ENCODE data around the gene ERICH6B. TPM values are rescaled to one million over a fixed set of nuclear protein-coding genes. Genes with fewer than 3 reads are reported as not detected.

Gene ERICH6B
- total RNA-seq, 1 donor from 2014 or later, result not detected

DNA sequence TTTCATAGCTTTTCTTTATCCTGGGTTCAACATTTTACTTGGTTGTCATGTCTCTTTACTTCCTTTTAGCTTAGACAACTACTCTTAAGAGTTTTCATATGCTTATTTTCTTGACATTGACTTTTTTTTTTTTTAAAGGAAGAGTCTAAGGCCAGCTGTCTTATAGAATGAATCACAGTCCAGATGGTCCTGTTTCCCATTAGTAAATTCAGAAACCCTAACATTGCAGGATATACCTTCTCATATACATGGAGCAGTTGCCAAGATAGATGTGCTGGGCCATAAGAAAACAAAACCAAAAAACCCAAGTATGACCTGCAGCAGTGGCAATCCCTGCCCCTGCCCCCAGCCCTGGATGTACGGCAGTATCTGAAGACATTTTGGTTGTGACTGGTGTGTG lies 78.0 kb downstream of the ERICH6B start:
- Mint-ChIP-seq H3K4me3 (ENCODE audit: low read depth) (no peak overlapping the region), H3K4me1 (ENCODE audit: low read depth) (no peaks in the 10 kb centered on the region), H3K9me3 (ENCODE audit: low read depth) (no peaks in the 10 kb centered on the region), H3K36me3 (ENCODE audit: insufficient read depth) (peaks cover 14% of the 10 kb centered on the region), H3K27me3 (no peaks in the 10 kb centered on the region), H3K27ac (no peak overlapping the region)
- no peak for DNase-seq (ENCODE audit: low spot score, unreplicated experiment)
- TF ChIP-seq, protein P1, sequence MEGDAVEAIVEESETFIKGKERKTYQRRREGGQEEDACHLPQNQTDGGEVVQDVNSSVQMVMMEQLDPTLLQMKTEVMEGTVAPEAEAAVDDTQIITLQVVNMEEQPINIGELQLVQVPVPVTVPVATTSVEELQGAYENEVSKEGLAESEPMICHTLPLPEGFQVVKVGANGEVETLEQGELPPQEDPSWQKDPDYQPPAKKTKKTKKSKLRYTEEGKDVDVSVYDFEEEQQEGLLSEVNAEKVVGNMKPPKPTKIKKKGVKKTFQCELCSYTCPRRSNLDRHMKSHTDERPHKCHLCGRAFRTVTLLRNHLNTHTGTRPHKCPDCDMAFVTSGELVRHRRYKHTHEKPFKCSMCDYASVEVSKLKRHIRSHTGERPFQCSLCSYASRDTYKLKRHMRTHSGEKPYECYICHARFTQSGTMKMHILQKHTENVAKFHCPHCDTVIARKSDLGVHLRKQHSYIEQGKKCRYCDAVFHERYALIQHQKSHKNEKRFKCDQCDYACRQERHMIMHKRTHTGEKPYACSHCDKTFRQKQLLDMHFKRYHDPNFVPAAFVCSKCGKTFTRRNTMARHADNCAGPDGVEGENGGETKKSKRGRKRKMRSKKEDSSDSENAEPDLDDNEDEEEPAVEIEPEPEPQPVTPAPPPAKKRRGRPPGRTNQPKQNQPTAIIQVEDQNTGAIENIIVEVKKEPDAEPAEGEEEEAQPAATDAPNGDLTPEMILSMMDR (IDR thresholded peaks at IDR 0.05; ENCODE audit: unreplicated experiment), result no peak

DNA sequence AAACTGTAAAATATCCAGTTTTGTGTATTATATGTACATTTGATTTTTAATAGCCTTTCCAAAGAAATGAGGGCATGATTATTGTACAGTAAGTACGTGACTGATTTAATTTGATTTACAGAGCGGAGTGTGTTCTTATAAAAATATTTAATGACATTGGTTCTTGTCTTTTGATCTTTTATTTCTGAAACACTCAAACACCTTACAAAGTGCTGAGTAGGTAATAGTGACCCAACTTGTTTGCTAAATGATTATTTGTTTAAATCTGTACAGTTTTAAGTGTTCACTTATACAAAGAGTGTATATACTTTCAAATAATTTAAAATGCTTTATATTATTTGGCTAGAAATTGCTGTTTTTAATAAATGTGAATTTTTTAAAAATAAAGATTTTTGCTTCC lies 79.3 kb downstream of the ERICH6B start:
- no peak for DNase-seq (ENCODE audit: low spot score, unreplicated experiment)
- TF ChIP-seq, protein P1 (IDR thresholded peaks at IDR 0.05; ENCODE audit: unreplicated experiment), result no peak

DNA sequence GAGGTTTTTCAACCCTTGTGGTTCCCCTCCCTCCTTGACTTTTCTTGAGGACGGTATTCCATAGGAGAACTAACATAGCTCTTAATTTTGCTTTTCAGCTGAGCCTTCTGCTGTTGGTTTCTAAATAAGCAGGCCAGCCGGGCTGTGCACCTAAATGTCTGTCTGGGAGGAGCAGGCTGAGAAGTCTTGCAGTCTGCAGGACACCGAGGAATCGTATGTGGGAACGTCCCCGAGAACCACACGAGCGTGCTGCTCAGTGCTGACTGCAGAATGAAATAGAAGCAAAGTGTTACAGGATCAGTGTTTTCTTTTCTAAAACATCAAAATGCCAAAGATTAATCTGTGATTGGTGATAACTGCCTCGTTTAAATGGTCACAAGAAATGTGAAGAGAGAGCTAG lies 80.9 kb downstream of the ERICH6B start:
- Mint-ChIP-seq H3K27ac (no peak overlapping the region), H3K9me3 (ENCODE audit: low read depth) (no peaks in the 10 kb centered on the region), H3K36me3 (ENCODE audit: insufficient read depth) (peaks cover 31% of the 10 kb centered on the region), H3K27me3 (no peaks in the 10 kb centered on the region), H3K4me3 (ENCODE audit: low read depth) (no peak overlapping the region), H3K4me1 (ENCODE audit: low read depth) (no peaks in the 10 kb centered on the region)
- DNase-seq (ENCODE audit: low spot score, unreplicated experiment), result no peak
- TF ChIP-seq, protein P1 (IDR thresholded peaks at IDR 0.05; ENCODE audit: unreplicated experiment), result no peak

More for the DNA sequence above, 79.3 kb downstream of the ERICH6B start:
- H3K27me3 Mint-ChIP-seq, result no peaks in the 10 kb centered on the region
- no peaks in the 10 kb centered on the region for H3K9me3 Mint-ChIP-seq (ENCODE audit: low read depth)
- peaks cover 18% of the 10 kb centered on the region for H3K36me3 Mint-ChIP-seq (ENCODE audit: insufficient read depth)
- H3K4me1 Mint-ChIP-seq (ENCODE audit: low read depth), result no peaks in the 10 kb centered on the region
- H3K27ac Mint-ChIP-seq, result no peak overlapping the region
- H3K4me3 Mint-ChIP-seq (ENCODE audit: low read depth), result no peak overlapping the region

DNA sequence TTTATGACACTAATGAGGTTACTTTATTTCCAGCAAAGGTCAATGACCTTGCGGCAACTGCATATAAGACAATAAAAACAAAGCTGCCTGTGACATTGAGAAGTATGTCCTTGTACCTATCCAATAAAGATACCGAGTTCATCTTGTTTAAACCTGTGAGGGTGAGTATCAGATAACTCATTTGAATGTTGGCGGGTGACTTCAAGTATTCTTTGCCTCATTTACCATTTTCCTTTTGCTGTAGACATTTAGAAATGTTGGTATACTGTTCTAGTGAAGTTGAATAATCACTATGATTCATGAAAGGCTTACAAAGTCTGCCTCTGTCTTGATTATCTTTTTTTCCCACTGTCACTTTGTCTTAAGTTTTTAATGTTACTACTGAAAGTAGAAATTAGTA lies 85.8 kb downstream of the ERICH6B start:
- peaks cover 47% of the 10 kb centered on the region for H3K36me3 Mint-ChIP-seq (ENCODE audit: insufficient read depth)
- H3K27ac Mint-ChIP-seq, result no peak overlapping the region

DNA sequence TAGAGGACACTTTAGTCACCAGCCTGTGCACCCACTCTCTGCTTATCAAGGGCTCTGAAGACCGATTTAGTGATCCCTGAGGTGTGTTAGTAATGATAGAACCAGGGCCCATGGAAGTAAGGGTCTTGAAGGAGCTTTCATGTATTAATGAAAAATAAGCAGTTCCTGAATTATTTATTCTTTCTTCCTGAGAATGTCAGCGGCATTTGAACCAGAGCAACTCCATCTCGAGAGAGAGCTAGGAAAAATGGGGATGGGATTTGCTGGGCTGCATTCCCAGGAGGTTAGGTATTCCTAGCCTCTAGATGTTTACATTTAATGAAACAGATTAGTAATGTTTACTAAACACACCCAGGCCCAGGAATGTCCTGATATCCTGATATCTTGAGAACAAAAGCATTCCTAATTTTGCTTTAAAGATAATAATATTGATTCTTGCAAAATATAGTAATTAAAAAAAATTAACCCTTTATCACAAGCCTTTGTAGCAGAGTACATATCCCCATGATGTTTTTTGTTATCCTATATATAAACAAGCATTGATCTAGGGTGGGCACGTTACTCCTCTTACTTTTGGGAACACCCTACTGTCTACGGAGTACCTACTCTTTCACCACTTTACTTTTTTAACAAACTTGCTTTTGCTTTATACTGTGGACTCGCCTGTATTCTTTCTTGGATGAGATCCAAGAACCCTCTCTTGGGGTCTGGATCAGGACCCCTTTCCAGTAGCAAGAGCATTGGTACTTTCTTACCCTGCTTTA lies 87.7 kb downstream of the ERICH6B start:
- Mint-ChIP-seq H3K36me3 (ENCODE audit: insufficient read depth) (peaks cover 46% of the 10 kb centered on the region), H3K4me1 (ENCODE audit: low read depth) (peaks cover 30% of the 10 kb centered on the region), H3K9me3 (ENCODE audit: low read depth) (peaks cover 8% of the 10 kb centered on the region), H3K27me3 (no peaks in the 10 kb centered on the region), H3K27ac (peak overlapping the region; percentile 96), H3K4me3 (ENCODE audit: low read depth) (no peak overlapping the region)
- no peak for DNase-seq (ENCODE audit: low spot score, unreplicated experiment)
- TF ChIP-seq, protein P1 (IDR thresholded peaks at IDR 0.05; ENCODE audit: unreplicated experiment), result no peak

More for the DNA sequence above, 85.8 kb downstream of the ERICH6B start:
- Mint-ChIP-seq H3K9me3 (ENCODE audit: low read depth) (peaks cover 8% of the 10 kb centered on the region), H3K27me3 (no peaks in the 10 kb centered on the region), H3K4me1 (ENCODE audit: low read depth) (peaks cover 22% of the 10 kb centered on the region), H3K4me3 (ENCODE audit: low read depth) (no peak overlapping the region)
- DNase-seq (ENCODE audit: low spot score, unreplicated experiment), result no peak
- TF ChIP-seq, protein P1 (IDR thresholded peaks at IDR 0.05; ENCODE audit: unreplicated experiment), result no peak
